Hematopoietic multipotent progenitor cell treated with erythropoietin and hydrocortisone succinate and interleukin-3 and kit ligand, for 15 days (in vitro differentiated cells): ENCODE measurements around the gene TSC22D4.

ENCODE experiments used
- DNase-seq: peaks from one replicate; pipeline ENCODE4 v3.0.0-alpha.2; 2015; ENCODE audit warnings: low spot score

Gene TSC22D4

DNA sequence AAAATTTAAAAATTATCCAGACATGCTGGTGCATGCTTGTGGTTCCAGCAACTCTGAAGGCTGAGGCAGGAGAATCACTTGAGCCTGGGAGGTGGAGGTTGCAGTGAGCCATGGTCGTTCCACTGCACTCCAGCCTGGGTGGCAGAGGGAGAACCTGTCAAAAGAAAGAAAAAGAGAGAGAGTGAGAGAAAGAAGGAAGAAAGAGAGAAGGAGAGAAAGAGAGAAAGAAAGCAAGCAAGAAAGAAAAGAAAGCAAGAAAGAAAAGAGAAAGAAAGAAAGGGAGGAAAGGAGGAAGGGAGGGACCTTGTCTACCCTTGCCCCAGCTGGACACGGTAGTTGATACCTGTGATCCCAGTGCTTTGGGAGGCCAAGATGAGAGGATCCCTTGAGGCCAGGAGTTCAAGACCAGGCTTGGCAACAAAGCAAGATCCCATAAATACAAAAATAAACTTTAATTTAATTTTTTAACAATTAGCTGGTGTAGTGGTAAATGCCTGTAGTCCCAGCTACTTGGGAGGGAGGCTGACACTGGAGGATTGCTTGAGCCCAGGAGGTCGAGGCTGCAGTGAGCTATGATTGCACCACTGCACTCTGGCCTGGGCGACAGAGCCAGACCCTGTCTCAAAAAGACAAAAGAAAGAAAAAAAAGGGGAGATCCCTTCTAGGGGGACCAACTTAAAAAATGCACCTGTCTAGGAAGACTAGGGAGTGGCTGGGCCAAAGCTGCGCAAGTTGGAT, 13.9 kb upstream of the TSC22D4 start:
- no peak for DNase-seq

DNA sequence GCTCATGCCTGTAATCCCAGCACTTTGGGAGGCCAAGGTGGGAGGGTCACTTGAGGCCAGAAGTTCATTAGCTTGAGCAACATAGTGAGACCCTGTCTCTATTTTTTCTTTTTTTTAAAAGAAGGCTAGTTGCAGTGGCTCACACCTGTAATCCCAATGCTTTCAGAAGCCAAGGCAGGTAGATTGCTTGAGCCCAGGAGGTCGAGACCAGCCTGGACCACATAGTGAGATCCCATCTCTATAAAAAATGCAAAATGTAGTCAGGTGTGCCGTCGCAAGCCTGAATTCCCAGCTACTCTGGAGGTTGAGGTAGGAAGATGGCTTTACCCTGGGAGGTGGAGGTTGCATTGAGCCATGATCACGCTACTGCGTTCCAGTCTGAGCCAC, 12.2 kb upstream of the TSC22D4 start:
- DNase-seq: no peak

DNA sequence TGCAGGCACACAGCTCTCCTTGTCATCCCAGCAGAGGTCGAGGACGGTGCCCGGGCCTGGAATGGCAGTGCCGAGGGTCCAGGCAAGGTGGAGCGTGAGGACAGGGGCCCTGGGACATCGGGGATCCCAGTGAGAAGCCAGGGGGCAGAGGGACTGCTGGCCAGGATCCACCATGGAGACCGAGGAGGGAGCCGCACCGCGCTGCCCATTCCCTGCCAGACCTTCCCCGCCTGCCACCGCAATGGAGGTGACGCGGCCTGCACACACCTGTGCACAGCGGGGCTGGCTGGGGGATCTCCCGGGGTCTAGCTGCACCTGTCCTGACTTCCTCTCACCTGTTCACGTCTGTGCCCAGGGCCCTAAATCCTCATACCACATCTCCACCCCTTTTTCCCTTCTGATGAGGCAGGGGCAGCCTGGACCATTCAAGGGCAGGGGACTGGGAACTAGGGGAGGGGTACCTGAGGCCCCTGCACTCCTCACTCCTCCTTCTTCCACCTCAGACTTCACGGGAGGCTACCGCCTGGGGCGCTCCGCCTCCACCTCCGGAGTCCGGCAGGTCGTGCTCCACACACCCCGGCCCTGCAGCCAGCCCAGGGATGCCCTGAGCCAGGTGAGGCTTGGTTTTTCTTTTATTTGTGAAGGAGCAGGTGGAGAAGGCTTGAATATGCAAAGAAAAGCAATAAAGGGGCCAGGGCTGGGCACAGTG, 11.6 kb upstream of the TSC22D4 start:
- no peak for DNase-seq

DNA sequence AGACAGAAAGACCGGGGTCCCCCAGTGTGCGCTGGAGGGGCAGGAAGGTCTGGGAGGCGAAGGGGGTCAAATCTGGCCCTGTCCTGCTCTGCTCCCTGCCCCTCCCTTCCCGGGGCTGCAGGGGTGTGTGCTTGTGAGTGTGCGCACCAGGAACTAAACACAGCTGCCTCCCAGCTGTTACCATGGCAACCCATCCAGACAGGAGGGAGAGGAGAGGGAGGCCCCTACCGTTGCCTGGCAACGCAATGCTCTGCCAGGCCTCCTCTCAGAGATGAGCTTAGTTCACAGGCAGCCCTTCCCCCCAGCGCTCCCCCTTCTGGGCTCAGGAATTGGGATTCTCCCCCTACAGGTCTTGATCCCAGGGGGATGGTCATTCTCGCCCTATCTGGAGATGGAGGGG, 10.8 kb upstream of the TSC22D4 start:
- peak; percentile 56 for DNase-seq

DNA sequence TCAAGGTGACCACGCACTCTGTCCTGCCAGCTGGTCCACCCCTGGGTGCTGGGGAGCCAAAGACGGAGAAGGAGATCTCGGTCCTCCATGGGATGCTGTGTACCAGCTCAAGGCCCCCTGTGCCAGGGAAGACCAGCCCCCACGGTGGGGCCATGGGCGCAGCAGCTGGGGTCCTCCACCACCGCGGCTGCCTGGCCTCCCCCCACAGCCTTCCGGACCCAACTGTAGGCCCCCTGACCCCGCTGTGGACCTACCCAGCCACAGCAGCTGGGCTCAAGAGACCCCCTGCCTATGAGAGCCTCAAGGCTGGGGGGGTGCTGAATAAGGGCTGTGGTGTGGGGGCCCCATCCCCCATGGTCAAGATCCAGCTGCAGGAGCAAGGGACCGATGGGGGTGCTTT, 10.1 kb upstream of the TSC22D4 start:
- no peak for DNase-seq

DNA sequence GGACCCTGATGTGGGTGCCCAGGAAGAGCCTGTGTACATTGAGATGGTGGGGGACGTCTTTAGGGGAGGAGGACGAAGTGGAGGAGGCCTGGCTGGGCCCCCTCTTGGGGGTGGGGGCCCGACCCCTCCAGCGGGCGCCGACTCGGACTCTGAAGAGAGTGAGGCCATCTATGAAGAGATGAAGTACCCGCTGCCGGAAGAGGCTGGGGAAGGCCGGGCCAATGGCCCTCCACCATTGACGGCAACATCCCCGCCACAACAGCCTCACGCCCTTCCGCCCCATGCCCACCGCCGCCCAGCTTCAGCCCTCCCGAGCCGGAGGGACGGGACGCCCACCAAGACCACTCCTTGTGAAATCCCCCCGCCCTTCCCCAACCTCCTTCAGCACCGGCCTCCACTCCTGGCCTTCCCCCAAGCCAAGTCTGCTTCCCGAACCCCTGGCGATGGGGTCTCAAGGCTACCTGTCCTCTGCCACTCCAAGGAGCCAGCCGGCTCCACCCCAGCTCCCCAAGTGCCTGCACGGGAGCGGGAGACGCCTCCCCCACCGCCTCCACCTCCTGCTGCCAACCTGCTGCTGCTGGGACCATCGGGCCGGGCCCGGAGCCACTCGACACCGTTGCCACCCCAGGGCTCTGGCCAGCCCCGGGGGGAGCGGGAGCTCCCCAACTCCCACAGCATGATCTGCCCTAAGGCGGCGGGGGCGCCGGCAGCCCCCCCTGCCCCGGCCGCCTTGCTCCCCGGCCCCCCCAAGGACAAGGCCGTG, 9.5 kb upstream of the TSC22D4 start:
- no peak for DNase-seq

DNA sequence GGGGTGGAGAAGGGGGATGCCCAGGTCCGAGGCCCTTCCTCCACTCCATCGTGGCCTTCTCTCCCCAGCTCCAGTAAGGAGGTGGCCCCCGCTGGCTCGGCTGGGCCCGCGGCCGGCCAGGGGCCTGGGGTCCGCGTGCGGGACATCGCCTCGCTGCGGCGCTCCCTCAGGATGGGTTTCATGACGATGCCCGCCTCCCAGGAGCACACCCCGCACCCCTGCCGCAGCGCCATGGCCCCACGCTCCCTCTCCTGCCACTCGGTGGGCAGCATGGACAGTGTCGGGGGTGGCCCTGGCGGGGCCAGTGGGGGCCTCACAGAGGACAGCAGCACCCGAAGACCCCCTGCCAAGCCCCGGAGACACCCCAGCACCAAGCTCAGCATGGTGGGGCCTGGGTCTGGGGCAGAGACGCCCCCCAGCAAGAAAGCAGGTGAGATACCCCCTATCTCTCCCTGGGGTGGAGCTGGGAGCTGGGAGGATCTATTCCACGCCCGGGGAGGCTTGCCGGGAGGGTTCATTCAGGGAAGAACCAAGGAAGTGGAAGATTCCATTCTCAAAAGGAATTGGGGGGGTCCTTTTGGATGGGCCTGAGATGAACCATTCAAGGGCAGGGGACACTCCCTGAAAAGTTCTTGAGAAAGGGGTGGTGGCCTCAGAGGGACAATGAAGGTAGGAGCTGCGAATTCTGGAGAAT, 7.9 kb upstream of the TSC22D4 start:
- DNase-seq: no peak

DNA sequence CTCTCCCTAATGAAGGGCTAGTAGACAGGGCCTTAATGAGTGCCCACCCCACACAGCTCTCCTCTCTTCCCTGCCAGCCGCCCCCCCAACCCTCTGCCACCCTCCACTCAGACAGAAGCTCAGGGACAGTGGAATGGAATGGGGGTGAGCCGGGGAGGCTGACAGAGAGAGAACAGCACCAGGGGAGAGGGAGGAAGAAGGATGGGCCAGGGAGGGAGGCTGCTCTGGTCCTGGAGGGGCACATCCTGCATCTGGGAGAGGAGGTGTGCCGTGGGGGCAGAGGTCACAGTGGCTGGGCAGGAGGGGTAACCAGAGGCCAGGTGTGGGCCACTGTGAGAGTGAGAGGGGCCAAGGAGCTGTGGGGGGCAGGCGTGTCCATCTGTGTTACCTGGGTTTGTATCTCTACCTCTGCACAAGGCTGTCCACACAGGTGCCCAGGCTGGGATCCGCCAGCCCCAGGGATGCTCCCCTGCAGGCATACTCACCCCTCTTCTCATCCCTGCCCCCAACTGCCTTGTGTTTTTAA, 7.2 kb upstream of the TSC22D4 start:
- no peak for DNase-seq

DNA sequence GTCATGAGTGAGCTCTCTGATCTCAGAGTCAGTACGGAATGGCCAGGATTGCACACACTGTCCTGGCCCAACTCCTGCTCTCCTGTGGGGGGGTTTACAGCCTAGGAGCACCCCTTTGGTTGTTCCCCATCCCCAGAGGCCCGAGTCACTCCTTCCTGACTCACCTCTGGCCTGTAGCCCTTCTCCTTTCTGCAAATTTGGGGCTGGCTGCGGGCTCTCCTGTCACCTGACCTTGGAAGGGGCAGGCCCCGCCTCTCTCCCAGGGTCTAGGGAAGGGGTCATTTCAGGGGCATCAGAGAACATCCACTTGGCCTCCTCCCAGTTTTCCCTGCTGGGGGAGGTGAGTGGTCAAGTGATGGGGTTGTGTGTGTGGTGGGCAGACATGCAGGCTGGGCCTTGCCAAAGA, 6.5 kb upstream of the TSC22D4 start:
- DNase-seq: no peak

DNA sequence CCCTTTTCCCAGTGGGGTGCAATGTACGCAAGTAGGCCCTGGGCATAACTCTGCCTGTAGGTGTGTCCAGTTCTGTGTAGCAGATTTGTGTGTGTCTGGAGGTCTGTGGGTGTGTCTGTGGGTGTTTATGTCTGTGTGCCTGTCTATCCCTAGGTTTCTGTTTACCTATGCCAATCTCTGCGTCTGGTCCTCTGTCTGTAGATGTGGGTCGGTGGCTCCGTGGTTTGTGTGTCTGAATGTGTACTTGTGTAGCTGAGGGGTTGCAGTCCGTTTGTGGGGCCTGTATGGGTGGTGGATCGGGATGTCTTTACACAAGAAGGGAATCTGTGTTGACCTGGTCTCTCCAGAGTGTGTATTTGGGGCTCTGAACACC, 5.6 kb upstream of the TSC22D4 start:
- no peak for DNase-seq

DNA sequence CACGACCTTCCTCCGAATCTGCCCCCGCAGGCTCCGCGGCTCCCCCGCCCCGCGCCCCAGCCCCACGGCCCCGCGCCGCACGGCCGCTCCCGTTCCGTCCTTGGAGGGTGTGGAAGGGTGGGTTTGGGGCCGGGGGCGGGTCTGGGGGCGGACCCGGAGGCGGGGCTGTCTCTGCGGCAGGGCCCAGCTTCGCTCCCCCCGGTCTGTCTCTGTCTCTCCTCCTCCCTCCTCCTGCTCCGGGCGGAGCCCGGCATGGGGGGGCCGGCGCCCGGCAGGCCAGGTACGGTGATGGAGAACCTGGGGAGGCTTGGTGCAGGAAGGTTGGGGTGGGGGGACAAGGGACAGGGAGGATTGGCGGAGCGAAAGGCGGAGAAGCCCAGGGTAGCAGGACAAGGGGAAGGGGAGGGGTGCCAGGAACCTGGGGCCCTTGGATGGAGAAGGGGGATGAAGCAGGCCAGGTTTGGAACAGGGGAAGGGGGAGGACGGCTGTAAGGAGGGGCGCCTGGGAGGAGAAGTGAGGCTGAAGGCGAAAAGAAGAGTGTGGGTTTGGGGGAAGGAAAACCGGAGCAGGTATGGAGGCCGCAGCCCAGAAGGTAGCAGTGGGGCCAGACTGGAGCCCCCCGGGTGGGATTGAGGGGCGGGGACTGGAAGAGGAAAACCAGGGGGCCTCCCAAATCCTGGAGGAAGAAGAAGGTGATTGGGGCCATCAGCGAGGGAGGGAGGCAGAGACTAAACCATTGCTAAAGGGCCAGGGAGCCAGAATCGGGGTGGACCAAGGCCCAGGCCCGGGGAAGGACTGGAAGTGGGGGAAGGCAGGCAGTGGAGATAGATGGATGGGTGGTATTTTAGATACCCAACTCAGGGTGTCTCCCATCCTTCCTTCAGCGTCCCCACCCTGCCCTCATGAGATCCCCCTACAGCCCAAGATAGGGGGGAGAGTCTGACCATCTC, 5.0 kb upstream of the TSC22D4 start, which contains the start of gene NYAP1:
TSS of gene NYAP1 (plus strand) at position 206 of the 951 bp plus-strand sequence. CDS start 1,385 bp downstream, outside the sequence.
- DNase-seq: peak; percentile 8

DNA sequence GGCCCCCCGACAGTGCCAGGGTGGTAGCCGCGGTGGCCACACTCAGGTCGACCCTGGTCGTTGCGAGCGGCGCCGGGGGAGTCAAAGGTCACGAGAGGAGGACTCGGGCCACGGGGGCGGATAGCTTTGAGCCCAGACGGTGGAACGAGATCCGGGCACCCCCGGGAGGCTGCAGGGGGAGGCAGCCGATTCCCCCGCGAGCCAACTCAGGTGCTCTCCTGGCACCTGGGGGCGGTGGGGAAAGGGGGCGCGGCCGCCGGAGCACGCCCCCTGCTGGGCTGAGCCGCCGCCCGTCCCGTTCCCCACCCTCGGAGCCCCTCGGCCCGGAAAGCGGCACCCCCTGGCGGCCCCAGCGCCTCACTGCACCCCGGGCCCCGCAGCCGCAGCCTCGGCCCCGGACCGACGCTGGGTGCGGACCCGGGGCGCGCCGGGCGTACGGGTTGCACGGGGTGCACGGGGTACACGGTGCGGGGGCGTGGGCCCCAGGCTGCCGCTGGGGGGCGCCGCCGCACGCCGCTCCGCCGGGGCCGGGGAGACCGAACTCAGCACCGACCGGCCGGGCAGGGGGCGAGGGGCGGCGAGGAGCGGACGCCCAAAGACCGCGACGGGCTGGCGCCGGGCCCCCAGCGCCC, 4.2 kb upstream of the TSC22D4 start:
- DNase-seq: peak; percentile 79

DNA sequence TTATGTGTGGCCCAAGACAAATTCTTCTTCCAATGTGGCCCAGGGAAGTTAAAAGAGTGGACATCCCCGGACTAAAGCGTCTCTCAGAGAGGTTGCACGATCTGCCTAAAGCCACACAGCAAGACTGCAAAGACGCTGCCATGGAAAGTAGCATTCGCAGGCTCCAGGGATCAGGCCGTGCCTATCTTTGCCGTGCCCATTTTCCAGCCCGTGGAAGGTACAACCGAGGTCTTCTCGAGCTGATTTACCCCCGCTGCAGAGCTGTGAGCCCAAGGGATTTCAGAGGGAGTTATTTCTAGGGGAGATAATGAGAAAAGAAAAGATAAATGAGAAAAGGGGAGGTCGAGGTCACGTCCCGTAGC, 3.7 kb upstream of the TSC22D4 start:
- no peak for DNase-seq

DNA sequence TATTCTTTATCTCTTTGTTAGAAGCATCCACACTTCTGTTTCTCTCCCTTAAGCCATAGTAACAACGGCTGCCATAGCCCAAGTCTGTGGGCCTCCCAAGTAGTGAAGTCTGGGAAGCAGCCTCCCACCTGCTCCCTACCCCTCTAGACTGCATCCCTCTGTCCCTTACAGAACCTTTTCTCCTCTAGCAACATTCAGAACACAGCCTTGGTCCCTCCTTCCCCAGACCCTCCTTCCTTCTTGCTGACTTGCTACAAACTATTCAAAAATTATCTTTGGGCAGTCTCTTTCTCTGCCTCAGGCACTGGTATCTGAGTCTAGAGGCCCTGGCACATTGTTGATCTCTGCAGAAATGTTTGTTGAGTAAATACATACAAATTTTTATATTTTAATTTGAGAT, 2.5 kb upstream of the TSC22D4 start:
- DNase-seq: no peak

DNA sequence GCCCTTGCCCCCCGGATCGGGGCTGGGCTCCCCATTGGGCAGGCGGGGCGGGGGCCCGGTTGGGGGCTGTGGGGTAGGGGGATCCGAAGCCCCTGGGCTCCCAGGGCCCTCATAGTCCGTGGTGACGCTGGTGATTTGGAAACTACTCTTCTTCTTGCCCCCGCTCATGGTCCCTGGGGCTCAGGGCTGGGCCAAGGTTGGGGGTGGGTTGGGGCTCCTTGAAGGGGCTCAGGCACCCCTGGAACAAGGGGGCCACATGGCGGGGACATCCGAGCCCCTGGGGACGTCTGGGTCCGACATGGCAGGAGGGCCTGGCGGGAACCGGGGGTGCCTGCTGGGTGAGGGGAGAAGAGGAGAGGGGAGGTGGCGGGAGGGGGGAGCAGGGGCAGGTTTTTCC, 1.1 kb downstream of the TSC22D4 start:
- DNase-seq: no peak

DNA sequence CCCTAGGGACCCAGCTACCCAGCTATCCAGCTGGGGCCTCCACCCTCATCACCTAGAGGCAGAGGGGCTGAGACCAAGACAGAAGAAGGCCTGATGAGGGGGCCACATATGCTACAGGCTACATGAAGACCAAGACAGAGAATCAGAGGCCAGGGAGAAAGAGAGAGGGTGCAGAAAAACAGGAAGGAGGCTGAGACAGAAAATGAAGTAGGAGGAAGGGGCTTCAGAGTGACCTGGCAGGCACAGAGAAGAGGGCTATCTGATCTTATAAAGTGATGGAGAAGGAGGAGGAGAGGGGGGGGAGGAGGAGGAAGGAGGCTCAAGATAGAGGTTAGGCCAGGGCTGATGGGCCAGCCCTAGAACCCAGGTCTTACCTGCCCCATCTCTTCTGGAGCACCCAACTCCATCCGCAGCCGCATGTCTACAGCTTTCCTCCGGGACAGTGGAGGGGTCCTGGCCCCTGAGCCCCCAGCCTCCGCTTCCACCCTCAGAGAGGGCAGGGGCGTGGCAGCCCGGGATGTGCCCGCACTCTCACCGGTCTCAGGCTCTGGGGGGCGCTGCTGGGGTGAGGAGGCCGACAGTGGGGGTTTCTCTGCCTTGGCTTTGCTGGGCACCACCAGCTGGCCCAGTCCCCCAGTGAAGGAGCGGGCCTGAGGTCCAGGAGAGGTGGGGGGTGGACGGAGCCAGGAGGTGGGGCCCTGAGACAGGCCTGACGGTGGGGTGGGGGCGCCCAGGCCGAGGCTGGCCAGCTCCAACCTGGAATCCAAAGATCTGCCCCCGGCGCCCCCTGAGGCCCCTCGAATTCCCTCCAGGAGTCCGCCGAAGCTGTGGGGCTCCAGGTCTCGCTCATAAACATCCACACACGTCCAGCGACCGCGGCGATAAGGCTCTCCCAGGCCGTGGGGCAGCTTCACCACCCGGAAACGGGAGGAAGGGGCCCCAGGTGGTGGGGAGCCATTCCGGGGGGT, 1.8 kb downstream of the TSC22D4 start:
- peak; percentile 52 for DNase-seq

DNA sequence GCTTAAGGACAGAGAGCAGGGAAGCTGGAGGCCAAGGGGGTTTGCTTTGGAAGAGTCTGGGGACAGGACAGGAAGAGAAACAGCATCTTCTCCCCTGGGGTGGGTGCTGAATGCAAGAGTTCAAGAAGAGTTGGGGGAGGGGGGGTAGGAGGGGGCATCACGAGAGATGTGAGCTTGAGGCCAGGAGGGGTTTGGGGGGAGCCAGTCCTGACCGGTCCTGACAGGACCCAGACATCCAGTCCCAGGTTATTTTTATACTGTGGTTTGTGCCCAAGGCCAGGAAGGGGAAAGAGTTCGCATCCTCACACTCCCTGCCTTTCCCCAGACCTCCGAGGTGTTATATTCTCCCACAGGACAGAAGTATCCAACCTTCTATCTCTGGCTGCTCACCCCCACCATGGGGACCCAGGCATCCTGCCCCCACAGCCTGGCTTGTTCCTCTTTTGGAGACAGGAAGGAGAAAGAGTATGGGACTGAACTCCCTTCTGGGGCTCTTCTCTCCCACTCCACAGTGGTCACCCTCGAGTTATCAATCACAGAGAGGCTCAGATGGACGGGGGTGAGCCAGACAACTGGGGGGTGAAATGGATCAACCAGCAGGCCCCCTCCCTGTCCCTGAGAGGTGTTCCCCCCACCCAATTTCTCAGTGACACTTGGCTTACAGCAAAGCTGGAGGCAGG, 2.8 kb downstream of the TSC22D4 start:
- DNase-seq: no peak

DNA sequence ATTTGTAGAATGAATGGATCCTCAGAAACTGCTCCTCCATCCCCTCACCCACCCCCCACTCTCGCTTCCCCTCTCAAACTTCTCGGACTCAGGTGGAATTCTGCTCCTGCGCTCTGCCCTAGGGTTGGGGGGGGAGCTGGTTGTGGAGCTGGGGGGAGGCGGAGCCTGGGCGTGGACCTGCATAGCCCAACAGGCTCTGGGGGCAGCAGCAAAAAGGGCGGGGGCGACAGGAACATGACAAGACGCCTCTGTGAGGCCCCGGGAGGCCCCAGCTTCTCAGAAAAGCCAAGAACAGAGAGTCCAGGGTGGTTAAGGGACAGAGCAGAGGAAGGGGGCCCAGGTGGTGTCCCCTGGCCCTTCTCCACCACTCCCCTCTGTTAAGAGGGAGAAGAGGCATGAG, 3.5 kb downstream of the TSC22D4 start:
- DNase-seq: peak; percentile 69
